ENCODE data around the gene ICA1L.

ICA1L gene

DNA sequence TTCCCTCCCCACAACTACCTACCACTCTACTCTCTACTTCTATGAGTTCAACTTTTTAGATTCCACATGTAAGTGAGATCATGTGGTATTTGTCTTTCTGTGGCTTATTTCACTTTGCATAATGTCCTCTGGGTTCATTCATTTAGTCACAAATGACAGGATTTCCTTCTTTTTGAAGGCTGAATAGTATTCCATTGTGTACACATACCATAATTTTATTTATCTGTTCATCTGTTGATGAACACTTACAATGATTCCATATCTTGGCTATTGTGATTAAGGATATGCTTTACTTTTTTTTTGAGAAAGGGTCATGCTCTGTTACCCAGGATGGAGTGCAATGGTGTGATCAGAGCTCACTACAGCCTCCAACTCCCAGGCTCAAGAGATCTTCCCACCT lies 73.6 kb downstream of the ICA1L start:
- no peak for TF ChIP-seq CTCF (IDR thresholded peaks at IDR 0.05; ENCODE audit: low read depth, low read length)
- TF ChIP-seq EZH2phosphoT487 (IDR thresholded peaks at IDR 0.05; ENCODE audit: low read depth): no peak
- Histone ChIP-seq H3K79me2 (ENCODE audit: low read length) (no peaks in the 10 kb centered on the region), H3K4me3 (ENCODE audit: low read length) (no peak overlapping the region), H3K27me3 (ENCODE audit: low read depth, low read length) (no peaks in the 10 kb centered on the region), H3K4me2 (ENCODE audit: low read length) (no peak overlapping the region), H3K4me1 (ENCODE audit: low read length) (no peaks in the 10 kb centered on the region), H3K27ac (ENCODE audit: low read length) (no peak overlapping the region), H3K9ac (ENCODE audit: low read length) (no peak overlapping the region), H2AFZ (ENCODE audit: low read depth, low read length) (no peak overlapping the region), H3K9me3 (ENCODE audit: insufficient read depth, low read length) (no peaks in the 10 kb centered on the region), H4K20me1 (ENCODE audit: insufficient read depth, low read length) (no peaks in the 10 kb centered on the region), H3K36me3 (replicated peaks; ENCODE audit: low read depth, low read length) (peaks cover 7% of the 10 kb centered on the region)

- Histone ChIP-seq H3K27ac (ENCODE audit: low read length) (no peak overlapping the region), H3K79me2 (ENCODE audit: low read length) (no peaks in the 10 kb centered on the region), H3K4me1 (ENCODE audit: low read length) (no peaks in the 10 kb centered on the region), H3K27me3 (ENCODE audit: low read depth, low read length) (no peaks in the 10 kb centered on the region), H3K4me3 (ENCODE audit: low read length) (no peak overlapping the region), H3K9me3 (ENCODE audit: insufficient read depth, low read length) (no peaks in the 10 kb centered on the region), H3K9ac (ENCODE audit: low read length) (no peak overlapping the region), H3K4me2 (ENCODE audit: low read length) (no peak overlapping the region), H3K36me3 (replicated peaks; ENCODE audit: low read depth, low read length) (peaks cover 19% of the 10 kb centered on the region), H2AFZ (ENCODE audit: low read depth, low read length) (no peak overlapping the region), H4K20me1 (ENCODE audit: insufficient read depth, low read length) (no peaks in the 10 kb centered on the region)
- no peak for TF ChIP-seq EZH2phosphoT487 (IDR thresholded peaks at IDR 0.05; ENCODE audit: low read depth)
- TF ChIP-seq CTCF (IDR thresholded peaks at IDR 0.05; ENCODE audit: low read depth, low read length): no peak
These were observed 80.9 kb downstream of the ICA1L start for GRCh38 chr2:202790676-202791075.

- H3K9ac ChIP-seq (ENCODE audit: low read length): no peak overlapping the region
- no peak overlapping the region for H3K27ac ChIP-seq (ENCODE audit: low read length)
- no peaks in the 10 kb centered on the region for H3K4me1 ChIP-seq (ENCODE audit: low read length)
- no peak overlapping the region for H3K4me2 ChIP-seq (ENCODE audit: low read length)
- H2AFZ ChIP-seq (ENCODE audit: low read depth, low read length): no peak overlapping the region
- no peak overlapping the region for H3K4me3 ChIP-seq (ENCODE audit: low read length)
- no peaks in the 10 kb centered on the region for H3K79me2 ChIP-seq (ENCODE audit: low read length)
- no peaks in the 10 kb centered on the region for H4K20me1 ChIP-seq (ENCODE audit: insufficient read depth, low read length)
- no peak for TF ChIP-seq EZH2phosphoT487 (IDR thresholded peaks at IDR 0.05; ENCODE audit: low read depth)
- no peak for TF ChIP-seq CTCF (IDR thresholded peaks at IDR 0.05; ENCODE audit: low read depth, low read length)
- no peaks in the 10 kb centered on the region for H3K9me3 ChIP-seq (ENCODE audit: insufficient read depth, low read length)
- H3K36me3 ChIP-seq (replicated peaks; ENCODE audit: low read depth, low read length): peaks cover 23% of the 10 kb centered on the region
- no peaks in the 10 kb centered on the region for H3K27me3 ChIP-seq (ENCODE audit: low read depth, low read length)
These were observed 84.7 kb downstream of the ICA1L start for GRCh38 chr2:202786842-202787241.

GRCh38 chr2:202782940-202783558 lies 88.5 kb downstream of the ICA1L start:
- Histone ChIP-seq H3K4me1 (ENCODE audit: low read length) (peaks cover 32% of the 10 kb centered on the region), H2AFZ (ENCODE audit: low read depth, low read length) (no peak overlapping the region), H3K36me3 (replicated peaks; ENCODE audit: low read depth, low read length) (peaks cover 32% of the 10 kb centered on the region), H3K27ac (ENCODE audit: low read length) (no peak overlapping the region), H3K79me2 (ENCODE audit: low read length) (no peaks in the 10 kb centered on the region), H3K4me2 (ENCODE audit: low read length) (no peak overlapping the region), H3K4me3 (ENCODE audit: low read length) (no peak overlapping the region), H4K20me1 (ENCODE audit: insufficient read depth, low read length) (peaks cover 8% of the 10 kb centered on the region), H3K27me3 (ENCODE audit: low read depth, low read length) (no peaks in the 10 kb centered on the region), H3K9ac (ENCODE audit: low read length) (no peak overlapping the region), H3K9me3 (ENCODE audit: insufficient read depth, low read length) (no peaks in the 10 kb centered on the region)
- no peak for TF ChIP-seq EZH2phosphoT487 (IDR thresholded peaks at IDR 0.05; ENCODE audit: low read depth)
- TF ChIP-seq CTCF (IDR thresholded peaks at IDR 0.05; ENCODE audit: low read depth, low read length): no peak
